Cerebellar nuclear complex (tissue), 1 donor: Measurements from ENCODE around the gene GMPPA.

Source experiments
- DNase-seq, 2 experiments: peaks; one replicate each; lab custom pipeline; 2025; lab: John Stamatoyannopoulos, UW

Gene GMPPA

GRCh38 chr2:219486380-219486959 lies 12.2 kb upstream of the GMPPA start:
- no peak for DNase-seq

GRCh38 chr2:219488149-219488843 lies 10.4 kb upstream of the GMPPA start:
- no peak for DNase-seq

- no peak for DNase-seq
These were observed 9.9 kb upstream of the GMPPA start for GRCh38 chr2:219488844-219489194.

- DNase-seq: no peak
These were observed 9.4 kb upstream of the GMPPA start for GRCh38 chr2:219489315-219489714.

GRCh38 chr2:219490186-219490585 lies 8.5 kb upstream of the GMPPA start:
- no peak for DNase-seq

- no peak for DNase-seq
These were observed 8.0 kb upstream of the GMPPA start for GRCh38 chr2:219490600-219491130.

- no peak for DNase-seq
These were observed 7.3 kb upstream of the GMPPA start for GRCh38 chr2:219491278-219491963.

GRCh38 chr2:219492575-219492974 lies 6.1 kb upstream of the GMPPA start:
- no peak for DNase-seq

- no peak for DNase-seq
These were observed 5.6 kb upstream of the GMPPA start for GRCh38 chr2:219493086-219493485.

- no peak for DNase-seq
These were observed 3.6 kb upstream of the GMPPA start for GRCh38 chr2:219494952-219495530.

GRCh38 chr2:219495531-219496122 lies 3.1 kb upstream of the GMPPA start:
- DNase-seq: no peak

- no peak for DNase-seq
These were observed 2.4 kb upstream of the GMPPA start for GRCh38 chr2:219496247-219496824.

- DNase-seq: no peak
These were observed 1.7 kb upstream of the GMPPA start for GRCh38 chr2:219496825-219497494.

GRCh38 chr2:219497495-219498279 lies 1.0 kb upstream of the GMPPA start:
- DNase-seq: no peak

- DNase-seq: no peak
These were observed 292 bp downstream of the GMPPA start for GRCh38 chr2:219499058-219499307.

- DNase-seq: no peak
These were observed 864 bp downstream of the GMPPA start for GRCh38 chr2:219499555-219499954.

GRCh38 chr2:219500135-219500534 lies 1.4 kb downstream of the GMPPA start:
- no peak for DNase-seq

- DNase-seq: no peak
These were observed 3.2 kb downstream of the GMPPA start for GRCh38 chr2:219501849-219502248.

GRCh38 chr2:219502618-219503017 lies 3.9 kb downstream of the GMPPA start:
- DNase-seq: no peak

- DNase-seq: no peak
These were observed 6.9 kb downstream of the GMPPA start for GRCh38 chr2:219505585-219505984.
